ENCODE results near the gene SUPT3H. TPM values are rescaled to one million over a fixed set of nuclear protein-coding genes. Genes with fewer than 3 reads are reported as not detected.

SUPT3H gene
- total RNA-seq, 1 donor from 2014 or later = 2.6 TPM

DNA sequence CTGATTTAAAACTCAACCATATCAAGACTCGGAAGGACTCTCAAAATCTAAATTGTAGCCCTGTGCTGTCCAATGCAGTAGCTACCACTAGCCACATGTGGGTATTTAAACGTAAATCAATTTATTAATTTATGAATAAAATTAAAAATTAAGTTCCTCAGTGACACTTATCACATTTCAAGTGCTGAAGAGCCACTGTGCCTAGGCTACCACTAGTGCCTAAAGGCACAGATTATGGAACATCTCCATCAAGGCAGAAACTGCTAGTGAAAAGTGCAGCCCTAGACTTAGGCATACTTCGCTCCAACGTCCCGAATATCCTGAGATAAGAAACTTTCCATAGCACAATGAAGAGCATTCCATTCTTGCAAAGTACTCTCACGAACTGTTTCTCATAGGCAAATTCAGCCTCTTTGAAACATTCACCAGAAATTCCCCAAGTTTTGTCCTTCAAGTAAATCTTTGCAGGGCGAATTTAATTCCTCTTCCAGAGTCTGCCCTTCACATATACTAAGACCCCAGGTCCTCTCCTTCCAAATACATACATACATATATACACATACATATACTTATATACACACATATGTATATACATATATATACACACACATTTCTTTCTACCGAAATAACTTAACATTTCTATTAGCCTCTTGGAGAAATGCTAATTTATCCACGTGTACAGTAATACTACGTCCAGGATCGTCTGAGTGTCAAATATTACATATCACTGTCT is 1.3 kb downstream of the SUPT3H start:
- Histone ChIP-seq H3K36me3 (no peaks in the 10 kb centered on the region), H3K27me3 (ENCODE audit: low read depth) (no peaks in the 10 kb centered on the region), H3K4me1 (peaks cover 28% of the 10 kb centered on the region), H3K9me3 (replicated peaks) (no peaks in the 10 kb centered on the region), H3K27ac (replicated peaks) (peak overlapping the region; percentile 93), H3K4me3 (peak overlapping the region; percentile 86)
- intact Hi-C loops (cut with micrococcal nuclease) = no loop called here
- TF ChIP-seq, protein P1, sequence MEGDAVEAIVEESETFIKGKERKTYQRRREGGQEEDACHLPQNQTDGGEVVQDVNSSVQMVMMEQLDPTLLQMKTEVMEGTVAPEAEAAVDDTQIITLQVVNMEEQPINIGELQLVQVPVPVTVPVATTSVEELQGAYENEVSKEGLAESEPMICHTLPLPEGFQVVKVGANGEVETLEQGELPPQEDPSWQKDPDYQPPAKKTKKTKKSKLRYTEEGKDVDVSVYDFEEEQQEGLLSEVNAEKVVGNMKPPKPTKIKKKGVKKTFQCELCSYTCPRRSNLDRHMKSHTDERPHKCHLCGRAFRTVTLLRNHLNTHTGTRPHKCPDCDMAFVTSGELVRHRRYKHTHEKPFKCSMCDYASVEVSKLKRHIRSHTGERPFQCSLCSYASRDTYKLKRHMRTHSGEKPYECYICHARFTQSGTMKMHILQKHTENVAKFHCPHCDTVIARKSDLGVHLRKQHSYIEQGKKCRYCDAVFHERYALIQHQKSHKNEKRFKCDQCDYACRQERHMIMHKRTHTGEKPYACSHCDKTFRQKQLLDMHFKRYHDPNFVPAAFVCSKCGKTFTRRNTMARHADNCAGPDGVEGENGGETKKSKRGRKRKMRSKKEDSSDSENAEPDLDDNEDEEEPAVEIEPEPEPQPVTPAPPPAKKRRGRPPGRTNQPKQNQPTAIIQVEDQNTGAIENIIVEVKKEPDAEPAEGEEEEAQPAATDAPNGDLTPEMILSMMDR (IDR thresholded peaks at IDR 0.05; ENCODE audit: borderline replicate concordance) = no peak
- no peak for DNase-seq

DNA sequence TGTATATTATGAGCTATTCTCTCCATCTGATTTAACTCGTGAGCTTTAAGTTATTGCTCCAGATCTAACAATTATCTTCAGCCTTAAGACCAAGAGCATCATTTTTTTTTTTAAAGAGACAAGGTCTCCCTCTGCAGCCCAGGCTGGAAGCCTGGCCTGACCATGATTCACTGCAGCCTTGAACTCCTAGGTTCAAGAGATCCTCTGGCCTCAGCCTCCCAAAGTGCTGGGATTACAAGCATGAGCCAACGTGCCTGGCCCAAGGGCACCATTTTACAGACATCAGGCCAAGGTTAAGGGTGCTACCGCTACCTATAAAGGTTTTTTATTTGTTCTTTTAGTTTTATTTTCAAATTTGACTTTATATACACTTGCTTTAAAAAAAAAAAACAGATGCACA is 2.3 kb downstream of the SUPT3H start:
- H3K9me3 ChIP-seq (replicated peaks) = no peaks in the 10 kb centered on the region
- no peaks in the 10 kb centered on the region for H3K27me3 ChIP-seq (ENCODE audit: low read depth)
- no peak overlapping the region for H3K27ac ChIP-seq (replicated peaks)
- no peak overlapping the region for H3K4me3 ChIP-seq
- TF ChIP-seq, protein P1 (IDR thresholded peaks at IDR 0.05; ENCODE audit: borderline replicate concordance) = no peak
- H3K36me3 ChIP-seq = no peaks in the 10 kb centered on the region
- H3K4me1 ChIP-seq = peaks cover 28% of the 10 kb centered on the region
- intact Hi-C loops (cut with micrococcal nuclease) = no loop called here
- no peak for DNase-seq

DNA sequence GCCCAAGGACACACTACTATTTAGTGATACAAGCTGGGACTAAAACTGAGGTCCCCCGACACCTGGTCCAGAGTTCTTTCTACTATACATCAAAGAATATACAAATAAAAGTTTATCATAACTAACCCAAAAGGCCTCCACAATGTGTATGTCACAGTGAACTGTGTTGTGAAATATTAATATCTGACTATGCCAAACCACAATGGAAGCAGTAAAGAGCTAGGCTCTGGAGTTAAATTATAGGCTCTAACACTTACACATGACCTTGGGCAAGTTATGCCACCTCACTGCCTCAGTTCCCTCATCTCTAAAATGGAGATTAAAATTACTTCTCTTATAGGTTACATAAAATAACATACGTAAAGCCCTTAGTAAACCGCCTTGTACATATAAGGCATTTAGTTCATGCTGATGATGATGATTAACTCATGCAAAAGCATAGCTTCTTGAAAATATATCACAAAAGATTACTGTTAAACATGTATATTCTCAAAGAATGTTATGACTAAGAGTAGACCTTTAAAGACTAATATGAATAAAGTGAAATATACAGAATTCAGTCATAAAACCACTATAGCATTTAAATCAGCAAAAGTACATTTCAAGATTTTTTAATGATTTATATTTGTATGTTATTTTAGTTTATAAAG is 5.7 kb downstream of the SUPT3H start:
- no peak overlapping the region for H3K4me3 ChIP-seq
- H3K36me3 ChIP-seq = no peaks in the 10 kb centered on the region
- H3K4me1 ChIP-seq = peaks cover 11% of the 10 kb centered on the region
- TF ChIP-seq, protein P1 (IDR thresholded peaks at IDR 0.05; ENCODE audit: borderline replicate concordance) = no peak
- H3K27ac ChIP-seq (replicated peaks) = no peak overlapping the region
- no peaks in the 10 kb centered on the region for H3K9me3 ChIP-seq (replicated peaks)
- no peaks in the 10 kb centered on the region for H3K27me3 ChIP-seq (ENCODE audit: low read depth)
- intact Hi-C loops (cut with micrococcal nuclease) = no loop called here
- DNase-seq = no peak

DNA sequence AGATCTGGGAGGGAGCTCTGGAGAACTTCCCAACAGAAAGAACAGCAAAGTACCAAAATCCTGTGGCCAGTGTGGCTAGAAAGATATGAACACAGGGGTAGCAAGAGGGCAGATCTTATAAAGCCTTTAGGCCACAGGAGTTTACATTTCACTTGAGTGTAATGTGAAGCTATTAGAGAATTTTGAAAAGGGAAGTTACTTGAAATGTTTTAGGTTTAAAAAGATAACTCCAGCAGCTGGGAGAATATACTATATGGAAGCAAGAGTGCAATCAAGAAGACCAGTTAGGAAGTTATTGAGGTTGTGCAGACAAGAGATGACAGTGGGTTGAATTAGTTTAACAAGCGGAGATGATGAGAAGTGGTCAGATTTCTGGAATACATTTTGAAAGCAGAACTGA is 7.9 kb downstream of the SUPT3H start:
- H3K4me3 ChIP-seq = no peak overlapping the region
- H3K27ac ChIP-seq (replicated peaks) = no peak overlapping the region
- H3K36me3 ChIP-seq = no peaks in the 10 kb centered on the region
- DNase-seq = no peak
- H3K9me3 ChIP-seq (replicated peaks) = no peaks in the 10 kb centered on the region
- H3K27me3 ChIP-seq (ENCODE audit: low read depth) = no peaks in the 10 kb centered on the region
- TF ChIP-seq, protein P1 (IDR thresholded peaks at IDR 0.05; ENCODE audit: borderline replicate concordance) = no peak
- intact Hi-C loops (cut with micrococcal nuclease) = no loop called here
- no peaks in the 10 kb centered on the region for H3K4me1 ChIP-seq

DNA sequence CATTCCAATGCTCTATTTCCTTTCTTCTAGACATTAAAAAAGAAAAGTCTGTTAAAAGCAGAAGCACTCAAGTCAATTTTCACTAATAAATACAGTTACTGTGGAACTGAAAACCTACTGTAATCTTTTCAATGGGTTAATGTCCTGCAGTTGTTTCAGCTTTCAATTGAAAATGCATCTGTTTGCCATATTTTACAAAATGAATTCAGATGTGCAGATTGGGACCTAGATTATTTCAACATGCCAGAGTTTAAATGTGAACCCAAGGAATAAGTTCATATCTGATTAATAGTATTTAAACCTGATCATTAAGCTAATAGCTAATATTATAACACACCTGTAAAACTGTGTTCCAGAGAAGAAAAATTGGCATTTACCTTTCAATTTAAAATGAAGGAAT is 9.7 kb downstream of the SUPT3H start:
- Histone ChIP-seq H3K4me3 (no peak overlapping the region), H3K9me3 (replicated peaks) (no peaks in the 10 kb centered on the region), H3K4me1 (no peaks in the 10 kb centered on the region), H3K27ac (replicated peaks) (no peak overlapping the region), H3K27me3 (ENCODE audit: low read depth) (no peaks in the 10 kb centered on the region), H3K36me3 (no peaks in the 10 kb centered on the region)
- no peak for DNase-seq
- intact Hi-C loops (cut with micrococcal nuclease) = no loop called here
- TF ChIP-seq, protein P1 (IDR thresholded peaks at IDR 0.05; ENCODE audit: borderline replicate concordance) = no peak
